ENCODE data around the gene MNAT1. TPM values are rescaled to one million over a fixed set of nuclear protein-coding genes. Genes with fewer than 3 reads are reported as not detected.
A peak's percentile ranks its signal among the peaks of the same experiment; 100 is the strongest.

Gene MNAT1
- polyA plus RNA-seq, 1 of the 3 experiments (the other 2 are of a cell fraction): 38.9 TPM

GRCh38 chr14:60775296-60775695 lies 40.7 kb downstream of the MNAT1 start:
- peak overlapping the region; percentile 15; the same call in 1 of the 2 replicates for H3K9ac ChIP-seq
- ChIA-PET POLR2A (no interaction called here), CTCF (no interaction called here)
- DNase-seq: no peak
- no peaks in the 10 kb centered on the region for H3K9me2 ChIP-seq
- no peaks in the 10 kb centered on the region for H3K36me3 ChIP-seq (replicated peaks in 1 of 2; ENCODE audit: control insufficient read depth in 1 of 2, insufficient read depth in 2 of 2, low read length in 1 of 2)
- H2AFZ ChIP-seq (ENCODE audit: low read depth): no peak overlapping the region
- no peaks in the 10 kb centered on the region for H3K27me3 ChIP-seq (ENCODE audit: insufficient read depth)
- H3K4me3 ChIP-seq (ENCODE audit: low read depth in 2 of 2, low read length in 1 of 2): no peak overlapping the region
- H3K4me1 ChIP-seq (ENCODE audit: control insufficient read depth in 1 of 2, insufficient read depth in 2 of 2, low read depth in 1 of 2, low read length in 1 of 2): peaks cover 0 to 27% of the 10 kb centered on the region in 2 experiments; a peak in 2 of 4 replicates
- H3K79me2 ChIP-seq (ENCODE audit: insufficient read depth): peaks cover 86% of the 10 kb centered on the region
- TF ChIP-seq JUND (IDR thresholded peaks at IDR 0.05) (peak; percentile 49), EP300 (IDR thresholded peaks at IDR 0.05; ENCODE audit: borderline replicate concordance in 1 of 2, low read depth in 1 of 2, low read length in 1 of 2) (peak in 1 of 2 experiments; percentile 60; a peak in 1 of 4 replicates), SMC3 (IDR thresholded peaks at IDR 0.05; ENCODE audit: low read depth, low read length) (no peak), NFIC (IDR thresholded peaks at IDR 0.05; ENCODE audit: borderline replicate concordance) (peak; percentile 56; the same call in 1 of the 2 replicates), PBX3 (IDR thresholded peaks at IDR 0.05) (peak; percentile 55; the same call in 1 of the 2 replicates), TEAD4 (IDR thresholded peaks at IDR 0.05; ENCODE audit: borderline replicate concordance, insufficient read depth) (0 out of 2 replicates have a peak, but pooled peaks have one; percentile 52), FOSL2 (IDR thresholded peaks at IDR 0.05; ENCODE audit: borderline replicate concordance, low read depth) (peak; percentile 64; the same call in 1 of the 2 replicates), ZBTB33 (IDR thresholded peaks at IDR 0.05; ENCODE audit: borderline replicate concordance, low read depth) (no peak)
- H3K4me2 ChIP-seq: peak overlapping the region; percentile 15; the same call in 1 of the 2 replicates
- H3K27ac ChIP-seq (ENCODE audit: low read depth in 2 of 2, low read length in 1 of 2): peak overlapping the region in 1 of 2 experiments; percentile 88; a peak in 3 of 4 replicates
- H3K9me3 ChIP-seq: no peaks in the 10 kb centered on the region
- H3F3A ChIP-seq (replicated peaks; ENCODE audit: insufficient read depth): peaks cover 44% of the 10 kb centered on the region
- H4K20me1 ChIP-seq (ENCODE audit: insufficient read depth): peaks cover 9% of the 10 kb centered on the region

GRCh38 chr14:60777856-60778578 lies 43.5 kb downstream of the MNAT1 start:
- peaks cover 0 to 27% of the 10 kb centered on the region in 2 experiments; a peak in 3 of 4 replicates for H3K4me1 ChIP-seq (ENCODE audit: control insufficient read depth in 1 of 2, insufficient read depth in 2 of 2, low read depth in 1 of 2, low read length in 1 of 2)
- no peak overlapping the region for H2AFZ ChIP-seq (ENCODE audit: low read depth)
- peaks cover 43% of the 10 kb centered on the region for H3F3A ChIP-seq (replicated peaks; ENCODE audit: insufficient read depth)
- CTCF ChIA-PET: no interaction called here
- peak overlapping the region; percentile 50 for H3K4me2 ChIP-seq
- H3K4me3 ChIP-seq (ENCODE audit: low read depth in 2 of 2, low read length in 1 of 2): 0 out of 4 replicates have a peak overlapping the region, but pooled peaks of 1 of the 2 experiments have one; percentile 15
- H4K20me1 ChIP-seq (ENCODE audit: insufficient read depth): peaks cover 9% of the 10 kb centered on the region
- no peak overlapping the region; the same call in 1 of the 2 replicates for H3K9ac ChIP-seq
- peak overlapping the region in 1 of 2 experiments; percentile 88; a peak in 3 of 4 replicates for H3K27ac ChIP-seq (ENCODE audit: low read depth in 2 of 2, low read length in 1 of 2)
- peaks cover 86% of the 10 kb centered on the region for H3K79me2 ChIP-seq (ENCODE audit: insufficient read depth)
- no peak for DNase-seq
- H3K9me3 ChIP-seq: no peaks in the 10 kb centered on the region
- H3K36me3 ChIP-seq (replicated peaks in 1 of 2; ENCODE audit: control insufficient read depth in 1 of 2, insufficient read depth in 2 of 2, low read length in 1 of 2): no peaks in the 10 kb centered on the region
- POLR2A ChIA-PET: no interaction called here
- H3K9me2 ChIP-seq: no peaks in the 10 kb centered on the region
- no peaks in the 10 kb centered on the region for H3K27me3 ChIP-seq (ENCODE audit: insufficient read depth)
- TF ChIP-seq FOSL2 (IDR thresholded peaks at IDR 0.05; ENCODE audit: borderline replicate concordance, low read depth): peak; percentile 90
- no peak for TF ChIP-seq GATA2 (CRISPR knock-in tag; IDR thresholded peaks at IDR 0.05)
- no peak for TF ChIP-seq GABPA (IDR thresholded peaks at IDR 0.05; ENCODE audit: low read depth)
- peak; percentile 55 for TF ChIP-seq PBX3 (IDR thresholded peaks at IDR 0.05)
- TF ChIP-seq FOXJ3 (CRISPR knock-in tag; IDR thresholded peaks at IDR 0.05): no peak
- TF ChIP-seq EZH2phosphoT487 (IDR thresholded peaks at IDR 0.05; ENCODE audit: borderline replicate concordance, low read depth): no peak
- no peak for TF ChIP-seq SMC3 (IDR thresholded peaks at IDR 0.05; ENCODE audit: low read depth, low read length)
- no peak for TF ChIP-seq USF1 (IDR thresholded peaks at IDR 0.05; ENCODE audit: borderline replicate concordance, low read depth)
- no peak for TF ChIP-seq RFX5 (IDR thresholded peaks at IDR 0.05; ENCODE audit: low read length)
- TF ChIP-seq MAX (IDR thresholded peaks at IDR 0.05; ENCODE audit: low read depth): 0 out of 2 replicates have a peak, but pooled peaks have one; percentile 20
- TF ChIP-seq REST (IDR thresholded peaks at IDR 0.05; ENCODE audit: low read depth, low read length): no peak
